COLO668 (cell line): ENCODE data around the gene CCDC93.
"Not testable (repeated sequence)": the region's sequence is repeated elsewhere in the genome, so short reads cannot be mapped to it uniquely, and the experiment has no call there.

ENCODE experiments used
- DNase-seq: peaks from one replicate; lab custom pipeline; 2025; ENCODE audit not compliant: unreplicated experiment; lab: John Stamatoyannopoulos, UW

CCDC93 gene

GRCh38 chr2:117957616-117958015 lies 56.3 kb downstream of the CCDC93 start:
- DNase-seq = no peak

DNA sequence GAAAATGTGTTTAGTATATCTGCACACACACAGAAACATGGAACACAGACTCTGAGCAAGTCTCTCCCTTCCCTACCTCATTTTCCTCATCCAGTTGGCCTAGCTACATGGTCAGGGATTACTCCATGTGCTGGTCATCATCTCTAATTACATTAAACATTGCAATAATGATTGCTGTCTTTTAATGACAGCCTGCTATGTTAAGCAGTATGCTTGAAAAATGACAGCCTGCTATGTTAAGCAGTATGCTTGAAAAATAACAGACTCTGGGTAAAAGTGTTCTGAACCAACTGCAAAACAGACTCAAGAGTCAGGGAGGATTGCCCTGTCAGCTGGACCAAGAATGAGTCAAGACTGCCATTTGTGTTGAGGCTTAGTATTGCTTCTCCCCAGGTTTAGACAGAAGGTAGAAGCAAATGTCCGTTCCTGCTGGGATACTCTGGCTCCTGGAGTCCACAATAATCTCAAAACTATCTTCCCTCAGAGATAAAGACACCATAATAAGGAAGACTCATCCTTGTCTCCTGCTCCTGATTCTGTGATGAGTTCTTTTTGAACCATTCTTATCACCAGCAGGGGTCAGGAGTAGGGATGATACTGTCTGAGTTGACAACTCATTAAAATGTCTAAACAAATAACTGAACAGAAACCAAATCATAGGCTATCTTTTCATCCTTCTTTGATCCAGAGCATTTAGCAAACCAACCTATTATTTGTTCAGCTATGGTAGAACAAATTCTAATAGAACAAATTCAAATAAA lies 57.7 kb downstream of the CCDC93 start:
- no peak for DNase-seq

GRCh38 chr2:117953231-117953630 lies 60.6 kb downstream of the CCDC93 start:
- DNase-seq = no peak

DNA sequence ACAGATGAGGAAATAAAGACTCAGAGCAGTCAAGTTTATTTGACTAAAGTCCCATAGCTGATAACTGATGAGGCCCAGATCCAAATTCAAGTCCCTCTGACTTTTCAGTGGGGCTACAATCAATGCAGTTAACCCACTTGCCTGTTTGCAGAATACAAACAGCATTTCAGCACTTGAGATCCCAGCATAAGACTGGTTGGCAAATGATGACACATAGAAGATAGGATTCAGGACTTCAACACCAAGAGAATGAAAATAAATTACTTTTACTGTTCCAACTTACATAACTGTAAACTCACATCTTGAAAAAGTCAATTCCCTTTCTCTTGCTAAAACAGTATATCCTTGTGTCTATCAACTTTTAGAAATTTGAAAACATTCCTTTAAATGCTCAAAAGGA lies 61.2 kb downstream of the CCDC93 start:
- DNase-seq = no peak

GRCh38 chr2:117952228-117952627 lies 61.6 kb downstream of the CCDC93 start:
- DNase-seq = no peak

GRCh38 chr2:117949806-117950205 lies 64.1 kb downstream of the CCDC93 start:
- DNase-seq = no peak

DNA sequence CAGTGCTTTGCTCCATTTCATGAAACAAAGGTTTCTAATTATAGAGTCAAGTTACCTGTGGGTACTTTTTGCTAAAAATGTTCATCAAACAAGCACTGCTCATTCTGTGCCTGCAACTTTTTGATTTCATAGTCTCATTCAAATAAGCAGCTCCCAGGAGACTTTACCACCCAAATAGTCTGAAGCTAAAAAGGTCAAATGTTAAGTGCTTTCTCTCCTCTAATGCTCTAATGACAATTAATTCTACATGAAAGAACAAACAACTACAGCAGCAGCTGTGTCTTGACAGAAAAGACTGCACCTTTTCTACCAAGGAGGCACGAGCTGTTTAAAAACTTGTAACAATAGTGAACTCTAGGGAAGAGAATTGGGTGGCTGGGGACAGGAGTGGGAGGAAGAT lies 65.3 kb downstream of the CCDC93 start:
- no peak for DNase-seq

GRCh38 chr2:117945296-117945695 lies 68.6 kb downstream of the CCDC93 start:
- no peak for DNase-seq

DNA sequence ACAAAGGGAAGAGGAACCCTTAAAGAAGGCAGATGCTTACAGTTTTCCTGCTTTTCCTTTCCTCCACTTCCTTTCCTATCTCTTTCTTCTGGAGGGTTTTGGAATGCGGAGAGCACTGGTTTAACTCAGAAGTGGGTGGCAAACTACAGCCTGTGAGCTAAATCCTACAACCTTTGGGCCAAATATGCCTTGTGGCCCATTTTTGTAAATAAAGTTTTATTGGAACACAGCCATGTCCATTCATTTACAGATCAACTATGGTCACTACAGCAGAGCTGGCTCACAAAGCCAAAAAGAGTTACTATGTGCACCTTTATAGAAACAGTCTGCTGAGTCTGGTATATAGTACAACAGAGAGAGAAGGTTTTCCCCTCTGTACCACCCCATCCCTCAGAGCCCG lies 69.1 kb downstream of the CCDC93 start:
- no peak for DNase-seq

DNA sequence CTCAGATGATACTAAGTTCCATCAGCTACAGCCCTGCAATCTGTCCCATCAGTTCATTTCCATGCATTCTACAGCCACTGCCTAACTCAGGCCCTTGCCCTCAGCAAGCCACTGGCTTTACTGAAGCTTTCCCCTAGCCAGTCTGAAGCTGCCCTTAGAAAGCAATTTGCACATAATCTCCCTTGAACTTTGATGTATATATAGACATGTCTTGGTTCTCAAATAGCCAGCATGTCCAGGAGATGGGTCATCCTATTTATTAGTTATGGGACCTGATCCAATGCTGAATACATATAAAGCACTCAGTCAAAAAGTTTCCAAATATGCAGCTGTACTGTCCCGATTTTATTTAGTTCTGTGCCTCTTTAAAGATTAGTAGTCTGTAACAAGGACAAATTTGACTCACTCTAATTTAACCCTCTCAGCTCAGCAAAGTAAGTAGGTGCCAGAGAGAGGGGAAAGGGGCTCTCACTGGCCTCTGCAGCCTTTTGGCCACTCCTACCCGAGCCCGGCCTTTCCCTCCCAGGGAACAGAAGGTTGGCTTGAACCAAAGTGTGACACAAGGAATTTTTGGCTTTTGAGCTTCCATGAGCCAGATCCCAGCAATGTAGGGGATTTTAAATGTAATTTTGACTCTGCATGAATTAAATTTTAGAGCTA lies 70.7 kb downstream of the CCDC93 start:
- DNase-seq = no peak

DNA sequence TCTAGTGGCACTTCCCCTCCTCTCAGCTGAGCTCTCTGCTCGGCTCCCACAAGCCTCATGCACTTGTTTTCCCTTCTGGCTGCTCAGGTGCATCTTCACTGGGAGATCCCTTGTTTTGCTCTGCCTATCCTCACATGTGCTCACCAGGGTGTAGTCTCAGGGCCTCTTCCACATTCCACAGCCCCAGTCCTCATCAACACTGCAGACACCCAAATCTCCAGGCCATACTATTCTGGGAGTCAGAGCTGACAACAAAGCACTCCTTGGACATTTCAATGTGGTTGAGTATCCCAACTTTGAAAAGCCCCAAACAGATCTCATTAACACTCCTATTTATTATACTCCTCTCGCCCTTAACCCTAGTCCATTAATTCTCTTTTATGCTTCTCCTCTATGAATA lies 71.3 kb downstream of the CCDC93 start:
- DNase-seq = no peak

DNA sequence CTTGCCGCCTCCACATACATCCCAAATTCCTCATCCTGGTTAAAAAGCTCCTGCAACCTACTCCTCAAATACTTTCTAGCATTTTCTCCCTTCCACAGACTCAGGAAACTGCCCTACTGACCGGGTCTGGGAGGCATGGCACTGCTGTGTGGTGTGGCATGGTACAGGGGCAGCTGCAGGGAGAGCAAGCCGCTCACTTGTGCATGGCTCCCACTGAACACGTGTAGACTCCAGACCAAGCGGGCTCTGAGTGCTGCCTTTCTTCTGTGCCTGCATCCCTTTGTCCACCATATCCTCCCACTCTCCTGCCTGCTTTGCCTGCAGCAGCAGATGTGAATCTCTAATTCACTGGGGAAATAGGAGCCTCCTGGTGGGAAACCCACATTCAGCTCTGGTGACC lies 72.2 kb downstream of the CCDC93 start:
- DNase-seq = no peak

GRCh38 chr2:117940436-117940835 lies 73.4 kb downstream of the CCDC93 start:
- DNase-seq = no peak

DNA sequence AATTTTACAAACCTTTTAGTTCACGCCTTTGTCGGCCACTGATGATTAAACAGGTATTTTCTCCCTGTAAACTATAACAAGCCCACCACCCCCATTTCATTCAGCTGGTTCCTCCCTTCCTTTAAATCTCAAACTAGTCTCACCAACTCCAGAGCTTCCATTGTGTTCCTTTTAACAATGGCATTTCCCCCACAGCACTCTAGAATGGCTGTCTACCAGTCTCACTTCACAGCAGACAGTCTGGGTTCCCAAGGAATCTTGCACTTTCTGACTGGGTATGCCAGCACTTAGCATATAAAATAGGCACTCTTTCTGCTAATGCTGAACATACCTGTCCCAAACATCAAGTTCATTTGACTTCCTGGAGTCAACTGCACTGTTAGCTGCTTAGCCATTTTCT lies 75.3 kb downstream of the CCDC93 start:
- no peak for DNase-seq

GRCh38 chr2:117936871-117937428 lies 76.9 kb downstream of the CCDC93 start:
- DNase-seq = no peak

DNA sequence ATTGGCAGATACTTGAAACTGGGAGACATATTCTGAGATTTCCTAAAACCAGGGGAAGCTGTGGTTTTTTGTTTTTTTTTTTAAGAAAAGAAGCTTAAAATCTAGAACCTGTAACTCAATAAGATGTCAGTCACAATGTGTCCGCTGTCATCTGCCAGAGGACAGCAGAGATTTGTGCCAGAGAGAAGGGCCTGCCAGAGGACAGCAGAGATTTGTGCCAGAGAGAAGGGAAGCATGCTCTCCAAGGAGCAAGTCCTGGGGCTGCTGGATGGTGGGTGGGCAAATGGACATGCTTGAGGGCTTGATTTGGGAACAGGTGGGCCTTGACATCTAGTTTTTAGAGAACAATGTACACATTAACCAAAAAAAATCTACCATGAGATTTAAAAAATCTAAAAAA lies 77.9 kb downstream of the CCDC93 start:
- DNase-seq = no peak

DNA sequence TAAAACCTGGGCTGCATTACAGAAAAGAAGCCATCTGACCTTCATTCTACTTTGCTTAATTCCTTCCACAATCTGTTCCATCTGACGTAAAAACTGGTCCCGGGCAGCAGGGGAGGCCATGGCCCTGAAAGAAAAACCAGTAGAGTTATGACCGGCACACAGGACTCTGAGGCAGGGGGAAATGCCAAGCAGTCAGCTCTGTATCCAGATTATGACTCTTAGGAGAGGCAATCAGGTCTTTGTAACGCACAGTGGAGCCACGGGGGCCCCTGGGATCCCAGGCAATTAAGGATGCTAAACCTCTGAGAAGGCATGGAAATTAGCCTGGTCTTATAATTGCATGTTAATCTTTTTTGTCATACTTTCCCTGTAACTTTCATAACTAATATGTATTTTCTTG lies 78.4 kb downstream of the CCDC93 start:
- no peak for DNase-seq

GRCh38 chr2:117933884-117934354 lies 80.0 kb downstream of the CCDC93 start:
- DNase-seq = no peak

- no peak for DNase-seq
Observed at GRCh38 chr2:117931978-117932377, 81.9 kb downstream of the CCDC93 start.

GRCh38 chr2:117931266-117931665 lies 82.6 kb downstream of the CCDC93 start:
- no peak for DNase-seq

DNA sequence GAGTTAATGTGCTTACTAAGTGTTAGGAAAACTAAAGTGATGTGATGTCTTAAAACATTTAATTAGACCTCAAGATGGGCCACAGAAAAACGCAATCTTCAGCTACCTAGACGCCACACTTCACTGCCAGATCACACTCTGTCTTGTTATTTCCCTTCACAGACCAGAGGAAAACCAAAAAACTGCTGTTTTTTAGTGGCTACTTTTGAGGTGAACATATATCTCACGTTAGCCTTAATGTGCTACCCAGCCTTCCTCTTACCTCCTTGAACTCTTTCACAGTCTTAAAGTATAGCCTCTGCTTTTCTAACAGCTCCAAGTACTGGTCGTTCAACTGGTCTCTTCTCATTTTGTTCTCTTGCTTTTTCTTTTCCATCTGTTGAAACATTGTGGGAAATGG lies 83.1 kb downstream of the CCDC93 start:
- no peak for DNase-seq

- DNase-seq = not testable (repeated sequence)
Observed at GRCh38 chr2:117923471-117923870, 90.4 kb downstream of the CCDC93 start.
